Colonic mucosa (tissue), 4 donors: ENCODE data around the gene RCOR2. TPM values are rescaled to one million over a fixed set of nuclear protein-coding genes. Genes with fewer than 3 reads are reported as not detected.

Experiments
- DNase-seq: peaks from one replicate; pipeline ENCODE4 v3.0.0-alpha.2; 2020
- H3K27ac ChIP-seq: fragments of 200-600 bp; one replicate; pipeline ENCODE4 v1.8.0; 2021
- H3K27me3 ChIP-seq: fragments of 200-600 bp; one replicate; pipeline ENCODE4 v1.8.0; 2021
- H3K36me3 ChIP-seq: fragments of 200-600 bp; one replicate; pipeline ENCODE4 v1.8.0; 2021
- H3K4me1 ChIP-seq: fragments of 200-600 bp; one replicate; pipeline ENCODE4 v1.8.0; 2021; ENCODE audit warnings: mild to moderate bottlenecking
- H3K4me3 ChIP-seq: fragments of 200-600 bp; one replicate; pipeline ENCODE4 v1.8.0; 2021
- H3K9ac ChIP-seq, 2 donors: one replicate each; pipeline ENCODE4 v1.7.0; 2013; ENCODE audit warnings: control low read depth in 2 of 2, low read depth in 2 of 2, low read length in 2 of 2
- H3K9me3 ChIP-seq: fragments of 200-600 bp; one replicate; pipeline ENCODE4 v1.8.0; 2021
- intact Hi-C: fragments of 100-400 bp; cut with DNase I; formaldehyde crosslinking; loops from one replicate; pipeline ENCODE4 v1.14.1; 2022
- total RNA-seq, 2 donors: library from RNA; stranded (reverse); fragmentation: NEBNext Ultra II Directional in 1 of 2; extraction: Animal tissue kit (Norgen Biotek cat#: 25700) in 1 of 2; gene quantifications; one replicate each; pipeline ENCODE4 v1.2.1, GENCODE V29; 2021
- TF ChIP-seq, protein P1 (sequence below): fragments of 200-600 bp; IDR thresholded peaks from one replicate; pipeline ENCODE4 v1.8.0; 2022; ENCODE audit warnings: antibody characterized with exemption, mild to moderate bottlenecking
- donor health status: healthy.
- donor health status: DM: no; HTN: no; CAD: no.
- donor health status: DM: no; HTN: no; CAD: no.

The RCOR2 gene
- total RNA-seq, 2 donors from 2014 or later, result 4.8 to 5.2 TPM

- Histone ChIP-seq H3K27ac (peak overlapping the region; percentile 47), H3K36me3 (no peaks in the 10 kb centered on the region), H3K9ac (peak overlapping the region in 1 of 2 donors; percentile 3), H3K9me3 (no peaks in the 10 kb centered on the region), H3K27me3 (no peaks in the 10 kb centered on the region), H3K4me1 (peaks cover 24% of the 10 kb centered on the region), H3K4me3 (no peak overlapping the region)
- TF ChIP-seq, protein P1, sequence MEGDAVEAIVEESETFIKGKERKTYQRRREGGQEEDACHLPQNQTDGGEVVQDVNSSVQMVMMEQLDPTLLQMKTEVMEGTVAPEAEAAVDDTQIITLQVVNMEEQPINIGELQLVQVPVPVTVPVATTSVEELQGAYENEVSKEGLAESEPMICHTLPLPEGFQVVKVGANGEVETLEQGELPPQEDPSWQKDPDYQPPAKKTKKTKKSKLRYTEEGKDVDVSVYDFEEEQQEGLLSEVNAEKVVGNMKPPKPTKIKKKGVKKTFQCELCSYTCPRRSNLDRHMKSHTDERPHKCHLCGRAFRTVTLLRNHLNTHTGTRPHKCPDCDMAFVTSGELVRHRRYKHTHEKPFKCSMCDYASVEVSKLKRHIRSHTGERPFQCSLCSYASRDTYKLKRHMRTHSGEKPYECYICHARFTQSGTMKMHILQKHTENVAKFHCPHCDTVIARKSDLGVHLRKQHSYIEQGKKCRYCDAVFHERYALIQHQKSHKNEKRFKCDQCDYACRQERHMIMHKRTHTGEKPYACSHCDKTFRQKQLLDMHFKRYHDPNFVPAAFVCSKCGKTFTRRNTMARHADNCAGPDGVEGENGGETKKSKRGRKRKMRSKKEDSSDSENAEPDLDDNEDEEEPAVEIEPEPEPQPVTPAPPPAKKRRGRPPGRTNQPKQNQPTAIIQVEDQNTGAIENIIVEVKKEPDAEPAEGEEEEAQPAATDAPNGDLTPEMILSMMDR, result no peak
- intact Hi-C loops, result no loop called here
- DNase-seq, result peak; percentile 74
Measured at GRCh38 chr11:63862923-63863322, 54.0 kb downstream of the RCOR2 start.

Other genes starting within 250 kb of the RCOR2 start
- 10 to 100 TPM; 38.2 to 55.2 TPM for gene ATL3, start 245.8 kb downstream of the RCOR2 start, total RNA-seq
- 100 to 1,000 TPM; 110 to 128 TPM for gene RTN3, start 235.7 kb downstream of the RCOR2 start, total RNA-seq
- gene ZFTA, start 148.4 kb downstream of the RCOR2 start, total RNA-seq, result 1 to 10 TPM; 4.8 to 7.0 TPM
- 10 to 100 TPM in 1 of 2 donors, 1 to 10 TPM in 1; 9.3 to 11.8 TPM for gene SPINDOC, start 103.7 kb downstream of the RCOR2 start, total RNA-seq
- gene MARK2, start 78.1 kb downstream of the RCOR2 start, total RNA-seq, result 10 to 100 TPM; 86.8 to 96.8 TPM
- gene NAA40, start 21.8 kb upstream of the RCOR2 start, total RNA-seq, result 10 to 100 TPM; 20.5 to 32.9 TPM
- 100 to 1,000 TPM; 647 to 875 TPM for gene COX8A, start 57.5 kb upstream of the RCOR2 start, total RNA-seq
- 10 to 100 TPM; 78.7 to 82.5 TPM for gene OTUB1, start 69.3 kb upstream of the RCOR2 start, total RNA-seq
- gene FLRT1, start 118.8 kb upstream of the RCOR2 start, total RNA-seq, result under 1 TPM; 0.20 to 0.96 TPM
- 10 to 100 TPM; 18.6 to 22.9 TPM for gene MACROD1, start 248.9 kb upstream of the RCOR2 start, total RNA-seq